Suprapubic skin (tissue), 4 donors: ENCODE data around the gene KSR1.

Source experiments
- EP300 ChIP-seq: sonication (generic); formaldehyde crosslinking; IDR thresholded peaks from one replicate; pipeline ENCODE4 v1.6.1; 2017; ENCODE audit warnings: antibody characterized with exemption
- POLR2AphosphoS5 ChIP-seq, 3 donors: sonication (generic); formaldehyde crosslinking; IDR thresholded peaks; one replicate each; pipeline ENCODE4 v1.6.1; 2017; ENCODE audit warnings: antibody characterized with exemption in 3 of 3
- TF ChIP-seq, protein P1 (sequence below), 2 donors: fragments of 200-600 bp in 1 of 2; fragments of 450-650 bp in 1 of 2; sonication (generic) in 1 of 2; IDR thresholded peaks; one replicate each; pipeline ENCODE4 v1.5.1; 2016 to 2019; ENCODE audit warnings: antibody characterized with exemption in 2 of 2, mild to moderate bottlenecking in 1 of 2, moderate library complexity in 1 of 2

DNA sequence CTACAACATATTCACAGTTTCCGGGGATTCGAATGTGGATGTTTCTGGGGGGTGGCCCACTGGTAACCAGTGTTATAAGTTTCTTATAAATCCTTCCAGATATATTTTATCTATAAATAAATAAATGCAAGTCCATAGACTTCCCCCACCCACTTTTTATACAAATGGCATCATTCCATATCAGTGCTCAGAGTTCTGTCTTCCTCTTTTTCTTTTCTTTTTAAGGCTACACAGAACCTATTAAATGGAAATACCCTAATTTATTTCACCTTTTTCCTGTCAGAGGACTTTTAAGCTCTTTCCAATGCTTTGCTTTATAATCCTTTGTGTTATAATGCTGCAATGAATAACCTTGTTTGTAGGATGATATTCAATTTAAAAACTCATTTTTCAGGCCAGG is 178.5 kb downstream of the KSR1 start:
- TF ChIP-seq EP300, result no peak
- TF ChIP-seq, protein P1, sequence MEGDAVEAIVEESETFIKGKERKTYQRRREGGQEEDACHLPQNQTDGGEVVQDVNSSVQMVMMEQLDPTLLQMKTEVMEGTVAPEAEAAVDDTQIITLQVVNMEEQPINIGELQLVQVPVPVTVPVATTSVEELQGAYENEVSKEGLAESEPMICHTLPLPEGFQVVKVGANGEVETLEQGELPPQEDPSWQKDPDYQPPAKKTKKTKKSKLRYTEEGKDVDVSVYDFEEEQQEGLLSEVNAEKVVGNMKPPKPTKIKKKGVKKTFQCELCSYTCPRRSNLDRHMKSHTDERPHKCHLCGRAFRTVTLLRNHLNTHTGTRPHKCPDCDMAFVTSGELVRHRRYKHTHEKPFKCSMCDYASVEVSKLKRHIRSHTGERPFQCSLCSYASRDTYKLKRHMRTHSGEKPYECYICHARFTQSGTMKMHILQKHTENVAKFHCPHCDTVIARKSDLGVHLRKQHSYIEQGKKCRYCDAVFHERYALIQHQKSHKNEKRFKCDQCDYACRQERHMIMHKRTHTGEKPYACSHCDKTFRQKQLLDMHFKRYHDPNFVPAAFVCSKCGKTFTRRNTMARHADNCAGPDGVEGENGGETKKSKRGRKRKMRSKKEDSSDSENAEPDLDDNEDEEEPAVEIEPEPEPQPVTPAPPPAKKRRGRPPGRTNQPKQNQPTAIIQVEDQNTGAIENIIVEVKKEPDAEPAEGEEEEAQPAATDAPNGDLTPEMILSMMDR (IDR thresholded peaks at IDR 0.05), result no peak
- no peak for TF ChIP-seq POLR2AphosphoS5 (IDR thresholded peaks at IDR 0.05)
